Measurements from ENCODE around the gene RNH1. TPM values are rescaled to one million over a fixed set of nuclear protein-coding genes. Genes with fewer than 3 reads are reported as not detected.

Gene RNH1
- total and polyA plus RNA-seq, 10 of the 15 experiments (the other 5 are each of a cell fraction or from before 2014, with no cell fraction given): 2.3 to 162 (median 72.1) TPM

DNA sequence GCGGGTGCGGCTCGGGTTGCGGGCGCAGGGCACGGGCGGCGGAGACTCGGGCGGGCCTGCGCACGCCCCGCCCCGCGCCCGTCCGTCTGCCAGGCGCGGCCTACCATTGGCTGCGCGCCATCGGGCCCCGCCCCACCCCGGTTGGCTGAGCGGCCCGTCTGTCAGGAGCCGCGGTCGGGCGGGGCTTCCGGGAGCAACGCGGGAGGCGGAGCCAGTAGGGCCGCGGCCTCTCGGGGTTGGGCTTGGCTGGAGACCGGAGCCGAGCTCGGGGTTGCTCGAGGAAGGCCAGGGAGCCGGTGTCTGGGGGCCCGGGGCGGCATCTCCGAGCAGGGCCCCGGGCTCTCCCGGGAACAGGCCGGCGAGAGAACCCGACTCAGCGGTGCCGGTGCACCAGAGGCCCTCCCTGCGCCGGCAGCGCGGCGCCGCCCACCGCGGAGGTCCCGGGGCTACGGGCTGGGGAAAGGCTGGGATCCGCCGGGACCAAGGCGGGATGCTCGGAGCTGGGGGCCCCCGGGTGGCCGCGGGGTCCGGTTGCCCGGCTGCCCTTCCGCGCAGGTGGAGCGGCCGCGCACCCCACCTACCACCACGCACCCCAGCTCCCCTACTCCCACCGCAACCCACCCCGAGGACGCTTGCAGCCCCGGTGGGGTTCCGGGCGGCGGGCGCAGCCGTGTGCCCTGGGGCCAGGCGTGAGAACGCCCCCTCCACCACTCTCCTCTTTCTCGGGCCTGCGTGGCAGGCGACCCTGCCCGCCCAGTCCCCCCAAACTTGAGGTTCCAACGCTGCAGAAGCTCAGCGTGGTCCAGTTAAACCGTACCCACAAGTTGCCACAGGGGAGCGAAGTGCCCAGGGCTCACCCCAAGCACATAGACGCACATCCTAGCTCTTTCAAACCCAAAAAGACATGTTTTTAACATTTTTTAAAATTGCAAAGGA lies 28.7 kb upstream of the RNH1 start, which contains the start of gene HRAS (continued):
- TF ChIP-seq RUNX3 (IDR thresholded peaks at IDR 0.05; ENCODE audit: low read length): peak; percentile 73
- TF ChIP-seq NR2C1 (IDR thresholded peaks at IDR 0.05): 0 out of 2 replicates have a peak, but pooled peaks have one; percentile 23
- TF ChIP-seq GATAD2B (conservative IDR thresholded peaks at IDR 0.05; ENCODE audit: low read depth): peak; percentile 93
- peak; percentile 64 for TF ChIP-seq NR2F1 (conservative IDR thresholded peaks at IDR 0.05)
- TF ChIP-seq IRF3 (IDR thresholded peaks at IDR 0.05): peak; percentile 84
- peak; percentile 75 for TF ChIP-seq GABPA (IDR thresholded peaks at IDR 0.05; ENCODE audit: low read depth)
- TF ChIP-seq EED (IDR thresholded peaks at IDR 0.05; ENCODE audit: low read depth): no peak
- TF ChIP-seq BCL11A (IDR thresholded peaks at IDR 0.05; ENCODE audit: low read depth, low read length): no peak
- peak; percentile 88 for TF ChIP-seq IKZF1 (conservative IDR thresholded peaks at IDR 0.05)
- TF ChIP-seq CREB1 (IDR thresholded peaks at IDR 0.05; ENCODE audit: low read depth): peak; percentile 56; the same call in 1 of the 2 replicates
- 0 out of 2 replicates have a peak, but pooled peaks have one; percentile 24 for TF ChIP-seq MXI1 (IDR thresholded peaks at IDR 0.05; ENCODE audit: low read depth, low read length)
- peak; percentile 93; the same call in 1 of the 2 replicates for TF ChIP-seq LARP7 (IDR thresholded peaks at IDR 0.05)
- no peak for TF ChIP-seq EP300 (IDR thresholded peaks at IDR 0.05; ENCODE audit: borderline replicate concordance in 1 of 2, control insufficient read depth in 1 of 2, low read depth in 2 of 2, low read length in 2 of 2)
- TF ChIP-seq NFYB (IDR thresholded peaks at IDR 0.05; ENCODE audit: insufficient read depth, low read depth, low read length): peak; percentile 94
- peak; percentile 24 for TF ChIP-seq BACH1 (IDR thresholded peaks at IDR 0.05; ENCODE audit: borderline replicate concordance)
- TF ChIP-seq PBX3 (IDR thresholded peaks at IDR 0.05; ENCODE audit: insufficient replicate concordance, low read depth, low read length): peak; percentile 99
